K562 (cell line): ENCODE measurements around the gene APOC1. TPM values are rescaled to one million over a fixed set of nuclear protein-coding genes. Genes with fewer than 3 reads are reported as not detected.

Experiments
- ATAC-seq: fragments of 200-7000 bp; cut with Tn5 transposase; 3 replicates; pipeline ENCODE4 v1.9.1; 2020; ENCODE audit warnings: moderate library complexity
- BruUV-seq: library from RNA; stranded (reverse); fragments of 400-500 nt; replicated peaks from 2 replicates; lab custom pipeline; 2021; lab: Mats Ljungman, UMichigan
- CTCF ChIA-PET: fragments of 300-600 bp; formaldehyde crosslinking; extraction: SDS; loops from one replicate; lab custom pipeline; 2021; ENCODE audit warnings: low intra/inter-chr PET ratio; lab: Yijun Ruan, JAX
- POLR2A ChIA-PET: fragments of 300-600, 350-650 bp; sonication (Branson Sonifier 250); formaldehyde crosslinking; extraction: SDS; loops from one replicate; lab custom pipeline; 2021; ENCODE audit warnings: antibody characterized with exemption, inconsistent platforms; lab: Yijun Ruan, JAX
- DNase-seq, 4 experiments: peaks; one replicate each; pipeline versions ENCODE4 v3.0.0 to v3.0.0-alpha.2; 2011 to 2018; ENCODE audit warnings: low spot score in 3 of 4, mixed read lengths in 3 of 4; ENCODE audit errors: extremely low read depth in 1 of 4
- FAIRE-seq: peaks from 2 replicates; lab custom pipeline; 2011; peaks lifted over from hg19 to GRCh38; lab: Jason Lieb, UNC
- H2AFZ ChIP-seq: 2 replicates; pipeline ENCODE4 v1.6.0; 2011; ENCODE audit warnings: low read depth, low read length, control low read depth, inconsistent platforms
- H3K27ac ChIP-seq: fragments of 200-600 bp; 3 replicates; pipeline ENCODE4 v1.8.0; 2011; ENCODE audit warnings: low read depth, mild to moderate bottlenecking, control low read depth, inconsistent platforms, low read length, moderate library complexity, mixed read lengths; ENCODE audit errors: extremely low read depth
- H3K27me3 ChIP-seq, 2 experiments: fragments of 300-600 bp in 1 of 2; 2 replicates in 1 of 2; 3 replicates in 1 of 2; pipeline versions ENCODE4 v1.6.0 to v1.8.0; 2011; ENCODE audit warnings: inconsistent platforms in 2 of 2, low read length in 2 of 2, mild to moderate bottlenecking in 1 of 2, mixed read lengths in 1 of 2, moderate library complexity in 1 of 2; ENCODE audit not compliant: control insufficient read depth in 2 of 2, insufficient read depth in 2 of 2
- H3K36me3 ChIP-seq: fragments of 300-600 bp; 3 replicates; pipeline ENCODE4 v1.8.0; 2011; ENCODE audit warnings: mild to moderate bottlenecking, low read length, inconsistent platforms; ENCODE audit not compliant: control insufficient read depth, insufficient read depth
- H3K4me1 ChIP-seq, 2 experiments: fragments of 200-600 bp in 1 of 2; replicated peaks in 1 of 2; 2 replicates in 1 of 2; 3 replicates in 1 of 2; pipeline versions ENCODE4 v1.5.1 to v1.8.0; 2011; ENCODE audit warnings: inconsistent platforms in 2 of 2, low read length in 2 of 2, mild to moderate bottlenecking in 1 of 2, mixed read lengths in 1 of 2, moderate library complexity in 1 of 2; ENCODE audit not compliant: control insufficient read depth in 2 of 2, insufficient read depth in 2 of 2
- H3K4me2 ChIP-seq: 2 replicates; pipeline ENCODE4 v1.6.1; 2011; ENCODE audit warnings: low read length, control low read depth, inconsistent platforms, mixed read lengths; ENCODE audit not compliant: insufficient read depth
- H3K4me3 ChIP-seq: fragments of 200-600 bp; sonication (generic), shearing (Covaris generic); 2 replicates; pipeline ENCODE4 v1.5.1; 2016; ENCODE audit warnings: control low read depth, inconsistent platforms
- H3K79me2 ChIP-seq: fragments of 200-600 bp; 3 replicates; pipeline ENCODE4 v1.8.0; 2011; ENCODE audit warnings: low read length, inconsistent platforms; ENCODE audit not compliant: control insufficient read depth, insufficient read depth
- H3K9ac ChIP-seq, 2 experiments: 2 replicates each; pipeline versions ENCODE4 v1.6.0 to v1.6.1; 2011; ENCODE audit warnings: low read depth in 2 of 2, low read length in 2 of 2, control low read depth in 1 of 2, inconsistent platforms in 1 of 2, mild to moderate bottlenecking in 1 of 2, mixed read lengths in 1 of 2; ENCODE audit not compliant: insufficient read depth in 1 of 2
- H3K9me1 ChIP-seq: one replicate; pipeline ENCODE4 v1.6.0; 2011; ENCODE audit warnings: inconsistent platforms, mild to moderate bottlenecking, low read length, moderate library complexity; ENCODE audit not compliant: control insufficient read depth, insufficient read depth
- H3K9me3 ChIP-seq: replicated peaks from 2 replicates; pipeline ENCODE4 v1.5.1; 2011; ENCODE audit warnings: low read depth, low read length, inconsistent platforms; ENCODE audit not compliant: control insufficient read depth, insufficient read depth
- H4K20me1 ChIP-seq: replicated peaks from 2 replicates; pipeline ENCODE4 v1.6.1; 2011; ENCODE audit warnings: low read length, inconsistent platforms, mixed read lengths; ENCODE audit not compliant: control insufficient read depth, insufficient read depth
- DPF2 ChIP-seq: fragments of 450-650 bp; IDR thresholded peaks from 2 replicates; pipeline ENCODE4 v1.6.1; 2016
- POLR2A ChIP-seq: fragments of 450-650 bp; conservative IDR thresholded peaks from 2 replicates; pipeline ENCODE4 v1.6.1; 2016
- POLR2G ChIP-seq: fragments of 200-400 bp; formaldehyde crosslinking; IDR thresholded peaks from 2 replicates; pipeline ENCODE4 v1.6.1; 2017; ENCODE audit warnings: low read depth, mild to moderate bottlenecking, antibody characterized with exemption, low read length, moderate library complexity
- RBFOX2 ChIP-seq: fragments of 200-400 bp; formaldehyde crosslinking; IDR thresholded peaks from 2 replicates; pipeline ENCODE4 v1.6.1; 2017; ENCODE audit warnings: low read depth, mild to moderate bottlenecking, low read length, moderate library complexity
- SUPT5H ChIP-seq: fragments of 450-650 bp; IDR thresholded peaks from 2 replicates; pipeline ENCODE4 v1.6.1; 2016
- ZFP36 ChIP-seq: fragments of 150-350 bp; IDR thresholded peaks from 2 replicates; pipeline ENCODE4 v1.6.1; 2018; ENCODE audit warnings: low read length, low read depth; ENCODE audit not compliant: partially characterized antibody
- ZNF707 ChIP-seq: fragments of 250-450 bp; sonication (Bioruptor Pico); conservative IDR thresholded peaks from 2 replicates; pipeline ENCODE4 v1.8.0; 2022; ENCODE audit warnings: inconsistent platforms, mild to moderate bottlenecking, moderate library complexity
- WGBS: fragments of 100-300 bp; shearing (Covaris generic); methylation state at CpG from one replicate; pipeline ENCODE4 v1.1.6; 2016; ENCODE audit warnings: low coverage, mixed read lengths; ENCODE audit not compliant: insufficient coverage; ENCODE audit errors: missing lambda C conversion rate; 5-methylcytosine and 5-hydroxymethylcytosine counted together
- in situ Hi-C: fragments of 300-500 bp; cut with MboI; formaldehyde crosslinking; loops from 4 replicates; pipeline ENCODE4 v1.15.0; 2018; ENCODE audit warnings: inconsistent platforms, mixed read lengths
- intact Hi-C: fragments of 100-400 bp; cut with micrococcal nuclease; formaldehyde crosslinking; loops from 2 replicates; pipeline ENCODE4 v1.14.2; 2022
- polyA plus RNA-seq, 8 experiments: library from polyadenylated mRNA; depleted of rRNA in 4 of 8; stranded (reverse) in 5 of 8; unstranded in 3 of 8; fragments of >200 nt; fragmentation: Nextera tagmentation in 2 of 8; fragmentation: Illumina TruSeq in 1 of 8; extraction: Ambion mirVana in 2 of 8; extraction: Trizol in 1 of 8; gene quantifications; 2 replicates each; pipeline versions ENCODE4 v1.2.1 to v1.2.3, GENCODE V29; 2011 to 2014; ENCODE audit warnings: inconsistent platforms in 1 of 8, missing spikeins in 1 of 8
- total RNA-seq, 7 experiments: library from RNA; depleted of rRNA in 6 of 7; stranded (reverse); fragments of >200 nt in 6 of 7; fragmentation: Illumina TruSeq in 2 of 7; extraction: Trizol in 2 of 7; gene quantifications; 2 replicates each; pipeline versions ENCODE4 v1.2.1 to v1.2.3, GENCODE V29; 2011 to 2021; ENCODE audit warnings: low replicate concordance in 1 of 7

Gene APOC1
- total and polyA plus RNA-seq, 9 of the 15 experiments (the other 6 are each of a cell fraction or from before 2014, with no cell fraction given): 115 to 408 (median 220) TPM

DNA sequence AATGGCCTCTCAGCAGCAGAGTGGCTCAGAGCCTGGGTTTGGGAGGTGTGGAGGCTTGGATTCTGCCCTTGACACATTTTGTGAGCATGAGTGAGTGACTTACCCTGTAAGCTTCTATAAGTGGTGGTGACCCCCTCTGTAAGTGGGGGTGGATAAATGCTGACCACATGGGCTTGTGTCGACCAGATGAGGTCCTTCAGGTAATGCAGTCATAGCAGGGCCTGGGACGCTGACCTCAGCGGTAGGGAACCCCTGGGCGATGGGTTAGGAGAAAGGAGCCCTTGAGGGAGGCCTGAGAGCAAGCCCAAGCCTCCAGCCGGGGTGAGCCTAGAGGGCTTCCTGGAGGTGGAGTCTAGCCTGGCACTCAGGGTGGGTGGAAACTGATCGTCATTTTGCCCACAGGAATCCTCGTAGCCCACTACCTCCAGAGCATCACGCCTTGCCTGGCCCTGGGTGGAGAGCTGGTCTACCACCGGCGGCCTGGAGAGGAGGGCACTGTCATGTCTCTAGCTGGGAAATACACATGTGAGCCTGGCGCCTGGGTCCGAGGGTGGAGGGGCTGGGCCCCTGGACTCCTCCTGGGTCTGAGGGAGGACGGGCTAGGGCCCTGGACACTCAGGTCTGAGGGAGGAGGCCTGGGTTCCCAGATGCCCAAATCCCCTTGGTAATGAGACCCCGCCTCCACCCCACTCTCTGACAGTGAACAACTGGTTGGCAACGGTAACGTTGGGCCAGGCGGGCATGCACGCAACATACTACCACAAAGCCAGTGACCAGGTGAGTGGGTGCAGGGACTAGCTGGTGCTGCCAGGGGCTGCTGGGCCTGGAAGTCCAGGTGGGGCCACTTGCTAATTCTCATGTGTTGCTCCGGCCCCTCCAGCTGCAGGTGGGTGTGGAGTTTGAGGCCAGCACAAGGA is 13.8 kb upstream of the APOC1 start:
- Histone ChIP-seq H4K20me1 (0 out of 2 replicates have a peak, but pooled peaks cover 3% of the 10 kb centered on the region), H3K4me2 (no peak overlapping the region), H2AFZ (no peak overlapping the region), H3K4me3 (no peak overlapping the region), H3K9ac (0 out of 4 replicates have a peak overlapping the region, but pooled peaks of 1 of the 2 experiments have one; percentile 7), H3K27ac (no peak overlapping the region), H3K27me3 (no peaks in the 10 kb centered on the region), H3K79me2 (peaks cover 21% of the 10 kb centered on the region), H3K9me3 (no peaks in the 10 kb centered on the region), H3K4me1 (peaks cover 11 to 48% of the 10 kb centered on the region in 2 experiments; a peak in 4 of 5 replicates), H3K9me1 (peaks cover 3% of the 10 kb centered on the region), H3K36me3 (peaks cover 82% of the 10 kb centered on the region; the same call in 2 of the 3 replicates)
- ATAC-seq: no peak
- DNase-seq: no peak
- POLR2A ChIA-PET: interaction anchor here (1.1 kb wide), 2 partner anchors 8 to 11 kb away, joined by 4 to 5 read pairs; no protein-coding TSS in a partner anchor
- in situ Hi-C loops: no loop called here
- CTCF ChIA-PET: no interaction called here
- TF ChIP-seq DPF2 (no peak), ZNF707 (no peak), POLR2G (peak; percentile 34; the same call in 1 of the 2 replicates), ZFP36 (peak; percentile 61), RBFOX2 (peak; percentile 57), POLR2A (peak; percentile 55; the same call in 1 of the 2 replicates), SUPT5H (0 out of 2 replicates have a peak, but pooled peaks have one; percentile 11)
- no TSS peak for BruUV-seq
- FAIRE-seq: no peak
- 97% methylated on average over 18 of the region's 19 CpGs for WGBS
- intact Hi-C loops: loop anchor here (5.0 kb wide), 1 partner anchor 157 kb away; no protein-coding TSS in a partner anchor
